Measurements from ENCODE around the gene RETREG1. TPM values are rescaled to one million over a fixed set of nuclear protein-coding genes. Genes with fewer than 3 reads are reported as not detected.

RETREG1 gene
- total RNA-seq, 1 experiment from 2014 or later = 3.4 TPM

GRCh38 chr5:16471387-16471786 lies 145.4 kb downstream of the RETREG1 start:
- Histone ChIP-seq H3K27me3 (ENCODE audit: insufficient read depth, low read length) (no peaks in the 10 kb centered on the region), H2BK15ac (ENCODE audit: low read depth, low read length) (no peak overlapping the region), H3K9ac (ENCODE audit: extremely low read depth, insufficient read length, low read length) (no peak overlapping the region), H3K23ac (ENCODE audit: insufficient read length, low read depth, low read length) (no peak overlapping the region), H3K56ac (ENCODE audit: insufficient read length, low read depth, low read length) (no peak overlapping the region), H4K91ac (ENCODE audit: insufficient read length, low read depth, low read length) (no peak overlapping the region), H3K4me2 (ENCODE audit: insufficient read depth, insufficient read length, low read length) (no peak overlapping the region), H3K14ac (ENCODE audit: insufficient read depth, low read length) (no peak overlapping the region), H2BK5ac (ENCODE audit: insufficient read length, low read length) (no peak overlapping the region), H3K4me1 (ENCODE audit: insufficient read depth, low read length) (no peaks in the 10 kb centered on the region; the same call in 1 of the 2 replicates), H2BK20ac (ENCODE audit: low read depth, low read length, poor library complexity, severe bottlenecking) (no peak overlapping the region), H2AFZ (ENCODE audit: low read length) (no peak overlapping the region), H4K5ac (ENCODE audit: insufficient read length, low read depth, low read length) (no peak overlapping the region), H3K18ac (ENCODE audit: insufficient read length, low read depth, low read length) (no peak overlapping the region), H4K8ac (replicated peaks; ENCODE audit: insufficient read length, low read depth, low read length) (no peak overlapping the region), H3K4ac (ENCODE audit: low read depth, low read length) (no peak overlapping the region), H3K79me1 (ENCODE audit: insufficient read depth, low read depth, low read length, poor library complexity, severe bottlenecking) (no peaks in the 10 kb centered on the region), H2BK12ac (ENCODE audit: insufficient read length, low read depth, low read length) (no peak overlapping the region), H2BK120ac (ENCODE audit: low read depth, low read length, poor library complexity, severe bottlenecking) (no peak overlapping the region), H3K23me2 (ENCODE audit: insufficient read length, low read depth, low read length, poor library complexity, severe bottlenecking) (no peaks in the 10 kb centered on the region), H4K20me1 (ENCODE audit: control insufficient read depth, insufficient read depth, insufficient read length) (peaks cover 4% of the 10 kb centered on the region), H3K9me3 (ENCODE audit: control insufficient read depth, low read depth, low read length) (no peaks in the 10 kb centered on the region), H3K79me2 (ENCODE audit: insufficient read depth, low read length) (no peaks in the 10 kb centered on the region), H3K27ac (ENCODE audit: insufficient read length, low read depth, low read length) (no peak overlapping the region), H3T11ph (ENCODE audit: low read length) (no peak overlapping the region), H2AK5ac (ENCODE audit: insufficient read length, low read length) (no peak overlapping the region)
- Mint-ChIP-seq H3K36me3 (ENCODE audit: insufficient read depth in 1 of 3, low read depth in 3 of 3) (peaks cover 0 to 2% (median 0%) of the 10 kb centered on the region in 3 experiments; a peak in 2 of 7 replicates), H3K4me3 (no peak overlapping the region), H3K4me1 (peaks cover 11 to 14% of the 10 kb centered on the region in 2 experiments), H3K27ac (no peak overlapping the region), H3K9me3 (no peaks in the 10 kb centered on the region), H3K27me3 (ENCODE audit: low read depth) (no peaks in the 10 kb centered on the region; the same call in 1 of the 2 replicates)
- no peak for DNase-seq
- TF ChIP-seq, protein P1, sequence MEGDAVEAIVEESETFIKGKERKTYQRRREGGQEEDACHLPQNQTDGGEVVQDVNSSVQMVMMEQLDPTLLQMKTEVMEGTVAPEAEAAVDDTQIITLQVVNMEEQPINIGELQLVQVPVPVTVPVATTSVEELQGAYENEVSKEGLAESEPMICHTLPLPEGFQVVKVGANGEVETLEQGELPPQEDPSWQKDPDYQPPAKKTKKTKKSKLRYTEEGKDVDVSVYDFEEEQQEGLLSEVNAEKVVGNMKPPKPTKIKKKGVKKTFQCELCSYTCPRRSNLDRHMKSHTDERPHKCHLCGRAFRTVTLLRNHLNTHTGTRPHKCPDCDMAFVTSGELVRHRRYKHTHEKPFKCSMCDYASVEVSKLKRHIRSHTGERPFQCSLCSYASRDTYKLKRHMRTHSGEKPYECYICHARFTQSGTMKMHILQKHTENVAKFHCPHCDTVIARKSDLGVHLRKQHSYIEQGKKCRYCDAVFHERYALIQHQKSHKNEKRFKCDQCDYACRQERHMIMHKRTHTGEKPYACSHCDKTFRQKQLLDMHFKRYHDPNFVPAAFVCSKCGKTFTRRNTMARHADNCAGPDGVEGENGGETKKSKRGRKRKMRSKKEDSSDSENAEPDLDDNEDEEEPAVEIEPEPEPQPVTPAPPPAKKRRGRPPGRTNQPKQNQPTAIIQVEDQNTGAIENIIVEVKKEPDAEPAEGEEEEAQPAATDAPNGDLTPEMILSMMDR (conservative IDR thresholded peaks at IDR 0.05) = no peak
- WGBS (ENCODE audit: extremely low coverage, insufficient read length, low lambda C conversion rate) = no CpG with 5 or more reads among the region's 3 CpGs
